Measurements from ENCODE around the gene STOX1.

DNA sequence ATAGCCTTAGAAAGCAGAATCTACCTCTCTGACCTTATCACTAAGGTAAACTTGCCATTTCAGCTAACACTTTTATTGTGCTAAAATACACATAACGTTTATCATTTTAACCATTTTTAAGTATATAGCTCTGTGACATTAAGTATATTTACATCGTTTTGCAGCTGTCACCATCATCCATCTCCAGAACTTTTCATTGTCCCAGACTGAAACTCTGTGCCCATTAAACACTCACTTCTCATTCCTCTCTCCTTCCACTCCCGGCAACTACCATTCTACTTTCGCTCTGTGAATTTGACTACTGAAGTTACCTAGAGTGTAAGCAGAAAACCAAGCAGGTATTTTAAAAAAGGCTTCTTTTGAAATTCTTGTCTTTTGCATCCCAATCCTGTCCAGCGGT lies 75.1 kb downstream of the STOX1 start:
- TF ChIP-seq SIN3A (IDR thresholded peaks at IDR 0.05; ENCODE audit: low read depth) (no peak), FOSL1 (IDR thresholded peaks at IDR 0.05; ENCODE audit: low read depth) (no peak), POLR2AphosphoS5 (IDR thresholded peaks at IDR 0.05; ENCODE audit: low read depth, low read length) (no peak)
- TF ChIP-seq, protein P1, sequence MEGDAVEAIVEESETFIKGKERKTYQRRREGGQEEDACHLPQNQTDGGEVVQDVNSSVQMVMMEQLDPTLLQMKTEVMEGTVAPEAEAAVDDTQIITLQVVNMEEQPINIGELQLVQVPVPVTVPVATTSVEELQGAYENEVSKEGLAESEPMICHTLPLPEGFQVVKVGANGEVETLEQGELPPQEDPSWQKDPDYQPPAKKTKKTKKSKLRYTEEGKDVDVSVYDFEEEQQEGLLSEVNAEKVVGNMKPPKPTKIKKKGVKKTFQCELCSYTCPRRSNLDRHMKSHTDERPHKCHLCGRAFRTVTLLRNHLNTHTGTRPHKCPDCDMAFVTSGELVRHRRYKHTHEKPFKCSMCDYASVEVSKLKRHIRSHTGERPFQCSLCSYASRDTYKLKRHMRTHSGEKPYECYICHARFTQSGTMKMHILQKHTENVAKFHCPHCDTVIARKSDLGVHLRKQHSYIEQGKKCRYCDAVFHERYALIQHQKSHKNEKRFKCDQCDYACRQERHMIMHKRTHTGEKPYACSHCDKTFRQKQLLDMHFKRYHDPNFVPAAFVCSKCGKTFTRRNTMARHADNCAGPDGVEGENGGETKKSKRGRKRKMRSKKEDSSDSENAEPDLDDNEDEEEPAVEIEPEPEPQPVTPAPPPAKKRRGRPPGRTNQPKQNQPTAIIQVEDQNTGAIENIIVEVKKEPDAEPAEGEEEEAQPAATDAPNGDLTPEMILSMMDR (IDR thresholded peaks at IDR 0.05 in 2 of 3, conservative IDR thresholded peaks at IDR 0.05 in 1 of 3; ENCODE audit: borderline replicate concordance in 1 of 3, insufficient read depth in 1 of 3, low read depth in 2 of 3, low read length in 2 of 3), result no peak

Data from HCT116 (cell line).